K562 (cell line): ENCODE data around the gene TP53BP2.

Source experiments
- EZH2 ChIP-seq: IDR thresholded peaks from 2 replicates; pipeline ENCODE4 v1.6.1; 2012; ENCODE audit warnings: low read depth, mild to moderate bottlenecking, inconsistent platforms, low read length, borderline replicate concordance
- HNRNPK ChIP-seq: fragments of 200-400 bp; formaldehyde crosslinking; IDR thresholded peaks from one replicate; pipeline ENCODE4 v1.6.1; 2018; ENCODE audit warnings: mild to moderate bottlenecking, low read depth, low read length; ENCODE audit not compliant: poor library complexity, severe bottlenecking
- NRF1 ChIP-seq, 2 experiments: fragments of 450-650 bp; IDR thresholded peaks in 1 of 2; conservative IDR thresholded peaks in 1 of 2; 2 replicates each; pipeline ENCODE4 v1.6.1; 2014; ENCODE audit warnings: mild to moderate bottlenecking in 2 of 2
- POLR2AphosphoS5 ChIP-seq: IDR thresholded peaks from 2 replicates; pipeline ENCODE4 v1.6.1; 2011; ENCODE audit warnings: mild to moderate bottlenecking, low read depth, low read length, moderate library complexity; ENCODE audit not compliant: control insufficient read depth, insufficient read depth

DNA sequence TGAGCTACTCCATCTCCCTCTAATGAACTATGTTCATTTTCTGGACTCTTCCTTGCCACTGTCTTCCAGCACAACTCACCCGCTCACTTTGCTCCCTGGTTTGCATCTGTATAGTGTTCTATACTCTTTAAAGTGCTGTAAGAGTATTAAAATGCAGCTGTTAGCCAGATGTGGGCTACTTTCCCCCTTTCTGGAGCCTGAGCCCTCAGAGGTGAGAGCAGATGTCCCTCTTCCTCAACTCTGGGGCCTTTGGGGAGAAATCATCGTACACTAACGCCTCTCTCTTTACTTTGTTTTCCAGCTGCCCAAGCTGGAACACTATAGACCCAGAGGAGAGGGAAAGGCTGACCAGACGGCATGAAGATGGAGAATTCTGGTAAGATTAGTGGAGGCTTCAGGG lies 94.1 kb downstream of the TP53BP2 start:
- TF ChIP-seq EZH2 (no peak), HNRNPK (no peak), POLR2AphosphoS5 (no peak), NRF1 (conservative IDR thresholded peaks at IDR 0.05 in 1 of 2, IDR thresholded peaks at IDR 0.05 in 1 of 2) (no peak)
